T-helper 1 cell (primary cell): ENCODE data around the gene HOXC11.

ENCODE experiments used
- DNase-seq, 5 donors: peaks; one replicate each; pipeline ENCODE4 v3.0.0-alpha.2; 2012 to 2020

HOXC11 gene

DNA sequence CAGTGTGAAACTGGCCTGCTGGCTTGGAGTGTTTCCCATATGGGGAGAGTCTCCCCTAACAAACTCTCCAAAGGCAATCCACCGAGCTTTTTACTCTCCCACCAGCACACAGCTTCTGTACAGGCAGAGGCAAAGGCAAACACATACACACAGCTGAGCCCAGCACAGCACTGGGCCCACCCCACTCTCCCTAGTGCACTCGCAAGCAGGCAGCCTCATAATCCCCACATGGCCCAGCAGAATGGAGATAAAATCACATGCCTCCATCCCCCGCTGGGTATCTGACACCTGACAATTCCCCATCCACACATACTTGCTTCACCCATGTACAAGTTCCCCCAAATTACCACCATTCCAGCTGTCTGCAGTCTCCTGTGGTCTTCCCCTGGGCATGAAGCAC lies 14.8 kb upstream of the HOXC11 start:
- no peak for DNase-seq

DNA sequence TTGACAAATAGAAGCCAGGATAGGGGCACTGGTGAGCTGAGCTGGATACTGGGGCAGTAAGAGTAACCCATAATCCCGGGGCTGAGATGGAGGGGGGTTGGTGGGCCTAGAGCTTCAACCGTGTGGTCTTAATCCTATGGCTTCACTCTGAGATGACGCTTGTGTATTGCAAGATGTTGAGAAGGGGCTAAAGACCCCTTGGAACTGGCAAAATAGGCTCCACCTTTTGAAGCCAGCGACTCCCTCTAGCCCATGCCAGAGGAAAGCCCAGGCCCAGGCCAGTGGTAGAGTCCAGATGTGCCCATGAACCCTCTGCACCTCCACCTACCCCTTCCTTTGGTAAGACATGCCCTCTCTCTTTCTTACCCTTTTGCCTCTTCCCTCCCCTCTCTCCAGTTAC lies 13.6 kb upstream of the HOXC11 start:
- no peak for DNase-seq

- no peak for DNase-seq
Measured at GRCh38 chr12:53960187-53961024, 12.5 kb upstream of the HOXC11 start.

DNA sequence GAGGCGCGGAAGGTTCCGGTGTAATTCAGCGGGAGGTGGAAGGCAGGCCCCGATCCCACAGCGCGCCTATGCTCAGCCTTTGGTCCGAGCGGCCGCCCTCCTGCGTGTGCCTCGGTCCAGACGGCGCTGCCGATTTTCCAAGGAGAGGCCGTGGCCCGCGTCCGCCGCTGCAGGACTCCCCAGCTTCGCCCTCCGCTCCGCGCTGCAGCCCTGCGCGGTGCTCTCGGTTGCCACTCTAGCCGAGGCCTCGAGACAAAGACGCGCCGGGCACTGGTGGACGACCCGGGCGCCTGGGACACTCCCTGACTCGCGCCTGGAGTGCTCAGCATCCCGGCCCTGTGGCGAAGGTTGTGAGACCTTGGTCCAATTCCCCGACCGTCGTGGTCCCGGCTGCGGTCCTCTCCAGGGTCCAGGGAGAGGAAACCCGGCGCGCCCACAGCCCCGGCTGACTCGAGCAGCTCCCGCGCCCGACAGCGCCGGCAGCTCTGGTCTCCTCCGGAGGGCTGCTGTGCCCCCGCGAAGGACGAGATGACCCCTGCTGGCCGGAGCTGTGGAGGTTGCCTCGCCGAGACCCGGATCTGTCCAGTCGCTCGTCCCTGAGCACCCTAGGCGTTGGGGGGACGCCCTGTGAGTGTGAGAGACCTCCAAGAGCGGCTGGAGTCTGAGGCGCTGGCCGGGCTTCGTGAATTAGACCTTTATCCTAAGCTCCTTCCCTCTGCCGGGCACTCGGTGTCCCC lies 11.7 kb upstream of the HOXC11 start:
- DNase-seq = no peak

DNA sequence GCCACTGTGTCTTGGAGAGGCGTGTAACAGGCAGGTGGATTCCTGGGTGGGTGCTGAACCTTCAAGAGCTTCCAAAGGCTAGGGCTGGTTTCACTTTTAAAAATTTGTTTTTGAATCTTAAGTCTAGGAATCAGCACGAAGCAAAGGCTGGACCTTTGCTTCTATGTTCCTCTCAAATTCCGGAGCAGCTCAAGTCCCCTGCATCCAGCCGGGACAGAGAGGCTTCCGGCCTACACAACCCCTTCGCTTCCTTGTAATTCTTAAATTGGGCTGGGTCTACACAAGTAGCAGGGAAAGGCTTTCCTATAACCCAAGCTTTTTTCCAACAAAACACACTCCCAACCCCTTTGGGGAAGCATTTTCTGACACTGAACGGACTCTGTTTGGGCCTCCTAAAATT lies 9.9 kb upstream of the HOXC11 start:
- no peak for DNase-seq

DNA sequence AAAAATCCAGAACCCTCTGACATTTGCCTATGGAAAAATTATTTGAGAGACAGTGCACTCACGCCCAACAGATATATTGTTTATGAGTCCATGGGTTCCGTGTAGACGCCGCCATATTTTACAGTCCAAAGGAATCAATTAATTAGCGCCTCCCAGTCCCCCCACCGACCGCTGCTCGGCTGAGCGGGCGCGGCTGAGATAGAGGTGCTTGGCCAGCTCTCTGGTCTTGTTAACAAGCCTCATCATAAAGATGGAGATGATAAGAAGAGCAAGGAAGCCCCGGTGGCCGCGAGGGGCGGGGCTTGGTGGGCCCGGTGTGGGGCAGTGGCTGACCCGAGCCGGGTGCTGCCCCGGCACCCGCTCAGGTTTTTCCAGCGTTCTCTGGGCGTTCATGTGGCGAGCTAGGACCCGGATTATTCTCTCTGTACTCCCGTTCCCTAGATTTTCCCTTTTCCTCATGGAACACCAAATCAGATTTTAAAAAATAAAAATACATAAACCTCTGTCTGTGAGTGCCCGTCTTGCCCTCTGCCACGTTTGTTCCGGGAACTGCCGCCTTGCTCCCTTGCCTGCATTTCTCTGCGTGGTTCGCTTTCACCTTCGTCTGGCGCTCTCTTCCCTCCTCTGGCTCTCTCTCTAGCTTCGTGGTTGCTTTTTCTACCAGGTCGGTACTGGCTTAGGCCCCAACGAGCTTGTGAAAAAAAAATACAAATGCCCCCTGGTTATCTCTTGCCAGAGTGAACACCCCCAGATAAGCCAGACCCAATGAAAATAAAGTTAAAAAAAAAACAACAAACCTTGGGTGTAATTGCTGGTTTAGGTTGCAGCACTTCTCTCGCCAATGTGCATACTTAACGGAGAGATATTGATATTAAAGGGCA lies 9.3 kb upstream of the HOXC11 start:
- DNase-seq = no peak

DNA sequence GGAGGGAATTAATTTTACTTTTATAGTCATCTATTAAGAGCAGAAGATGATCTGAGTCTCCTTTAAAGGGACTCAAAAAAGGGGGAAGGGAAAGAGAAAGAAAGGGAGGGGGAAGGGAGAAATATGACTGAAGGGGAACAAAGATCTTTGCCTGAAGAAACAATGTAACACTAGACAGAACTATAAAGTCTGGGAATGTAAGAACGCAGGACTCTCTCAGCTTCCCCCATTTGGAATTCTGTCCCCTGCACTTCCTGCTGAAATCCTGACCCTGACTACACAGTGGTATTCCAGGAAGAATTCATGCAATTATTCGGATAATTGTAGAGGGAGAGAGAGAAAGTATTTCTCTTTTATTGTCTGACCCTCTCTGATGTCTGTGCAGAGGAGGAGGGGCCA lies 8.6 kb upstream of the HOXC11 start:
- DNase-seq = no peak

- DNase-seq = no peak
Measured at GRCh38 chr12:53965281-53966084, 7.4 kb upstream of the HOXC11 start.

DNA sequence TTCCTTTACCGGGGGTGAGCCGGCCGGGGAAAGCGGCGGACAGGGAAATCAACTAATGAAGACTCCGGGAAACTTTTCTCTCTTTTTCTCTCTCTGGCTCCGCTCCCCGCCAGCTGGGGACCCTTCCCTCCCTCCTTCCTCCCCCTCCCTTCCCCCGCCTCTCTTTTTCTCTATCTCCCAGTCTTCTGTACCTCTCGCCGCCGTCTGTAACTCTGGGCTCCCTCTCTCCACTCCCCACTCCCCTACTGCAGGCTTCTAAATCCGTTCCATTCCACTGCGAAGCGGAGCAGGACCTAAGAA lies 6.9 kb upstream of the HOXC11 start:
- DNase-seq = no peak

- no peak for DNase-seq
Measured at GRCh38 chr12:53966385-53967133, 6.4 kb upstream of the HOXC11 start.

- DNase-seq = no peak
Measured at GRCh38 chr12:53967421-53967925, 5.5 kb upstream of the HOXC11 start.

DNA sequence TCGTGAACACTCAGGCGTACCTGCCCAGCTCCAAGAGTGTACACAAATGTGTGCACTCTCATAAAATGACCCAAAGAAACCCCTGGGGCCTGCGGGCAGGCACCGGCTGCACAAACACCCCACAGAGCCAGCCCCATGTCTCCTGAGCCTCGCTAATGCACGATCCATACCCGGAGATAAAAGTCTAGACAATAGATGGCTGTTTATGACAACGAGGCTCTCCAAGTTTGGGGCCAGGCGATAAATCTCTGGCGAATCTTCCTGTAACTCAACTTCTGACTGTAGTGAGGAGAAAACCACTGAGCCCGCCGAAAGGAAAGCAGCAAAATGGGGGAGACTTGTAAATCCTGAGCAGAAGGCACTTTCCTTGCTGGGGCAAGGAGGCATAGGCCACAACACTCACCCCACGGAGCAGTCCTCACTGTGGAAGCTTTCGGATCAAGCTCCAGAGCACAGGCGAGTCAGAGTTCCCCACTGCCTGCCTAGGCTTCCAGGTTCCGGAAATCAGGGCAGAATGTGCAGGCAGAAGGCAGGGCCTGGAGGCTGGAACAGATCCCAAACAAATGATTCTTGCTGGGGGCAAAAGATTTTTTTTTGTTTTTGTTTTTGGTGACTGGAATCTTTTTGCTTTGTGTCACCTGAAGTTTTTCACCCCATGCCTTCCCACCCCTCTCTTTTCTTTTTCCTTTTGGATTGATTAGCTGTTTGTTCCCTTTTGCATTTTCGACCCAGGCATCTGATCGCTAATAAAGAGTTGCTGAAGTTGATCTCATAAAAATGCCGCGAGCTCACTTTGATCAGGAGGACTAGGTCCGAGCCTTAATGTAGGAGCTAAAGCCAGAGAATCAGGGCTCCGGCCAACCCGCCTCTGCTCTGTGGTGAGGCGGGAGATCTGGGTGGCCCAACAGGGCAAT lies 4.5 kb upstream of the HOXC11 start:
- no peak for DNase-seq

DNA sequence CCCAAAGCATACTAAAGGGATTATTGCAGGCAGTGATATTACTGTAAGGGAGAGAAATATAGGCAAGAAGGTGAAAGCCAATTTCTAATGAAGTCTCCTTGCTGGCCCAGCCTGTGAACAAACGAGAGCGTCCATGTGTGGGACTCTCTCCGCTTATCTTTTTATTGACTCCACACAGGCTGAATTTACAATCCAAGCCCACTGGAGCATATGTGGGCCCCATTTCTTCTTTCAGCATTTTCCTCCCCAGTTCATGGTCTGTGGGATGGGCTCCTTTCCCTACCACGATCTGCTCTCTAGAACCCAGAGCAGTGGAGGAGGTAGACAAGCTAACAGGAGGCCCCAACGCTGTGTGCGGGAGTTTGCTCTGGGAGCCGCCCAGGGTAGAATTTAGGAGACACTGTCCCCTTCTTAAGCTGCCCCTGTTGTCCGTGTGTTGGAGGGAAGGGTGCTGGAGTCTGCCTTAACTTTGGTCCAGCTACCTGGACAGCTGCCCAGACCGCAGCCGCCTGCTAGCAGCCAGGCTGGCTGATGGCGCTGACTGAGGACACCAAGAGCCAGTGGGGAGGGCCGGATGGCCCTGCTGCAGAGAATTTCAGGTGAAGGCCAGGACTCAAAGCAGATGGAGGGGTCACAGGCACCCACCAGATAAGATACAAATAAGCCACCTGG lies 3.2 kb upstream of the HOXC11 start:
- DNase-seq = no peak

DNA sequence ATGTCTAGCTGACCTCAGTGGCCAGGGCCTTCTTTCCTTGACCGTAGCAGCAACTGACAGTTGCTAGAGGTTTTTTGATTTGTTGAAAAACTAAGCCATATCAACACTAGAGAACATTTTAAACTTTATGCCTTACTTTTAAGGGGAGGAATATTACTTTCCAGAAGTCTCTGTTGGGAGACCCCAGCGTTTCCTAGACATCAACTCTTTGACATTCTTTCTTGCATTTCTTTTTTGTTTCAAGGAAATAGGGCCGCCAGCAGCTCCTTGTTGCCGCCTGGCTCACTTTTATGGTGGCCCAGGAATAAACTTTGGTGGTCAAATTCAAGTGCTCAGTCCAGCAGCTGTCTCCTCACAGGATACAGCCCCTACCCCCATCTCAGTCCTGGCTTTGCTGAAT lies 2.5 kb upstream of the HOXC11 start:
- DNase-seq = no peak

- DNase-seq = no peak
Measured at GRCh38 chr12:53971129-53971528, 1.8 kb upstream of the HOXC11 start.

GRCh38 chr12:53971686-53972085 lies 1.2 kb upstream of the HOXC11 start:
- no peak for DNase-seq

- DNase-seq = no peak
Measured at GRCh38 chr12:53972152-53972702, 699 bp upstream of the HOXC11 start.

GRCh38 chr12:53973236-53974042 lies 513 bp downstream of the HOXC11 start:
- no peak for DNase-seq
